Measurements from ENCODE around the gene CORIN.
"Not testable (repeated sequence)": the region's sequence is repeated elsewhere in the genome, so short reads cannot be mapped to it uniquely, and the experiment has no call there.

Gene CORIN

DNA sequence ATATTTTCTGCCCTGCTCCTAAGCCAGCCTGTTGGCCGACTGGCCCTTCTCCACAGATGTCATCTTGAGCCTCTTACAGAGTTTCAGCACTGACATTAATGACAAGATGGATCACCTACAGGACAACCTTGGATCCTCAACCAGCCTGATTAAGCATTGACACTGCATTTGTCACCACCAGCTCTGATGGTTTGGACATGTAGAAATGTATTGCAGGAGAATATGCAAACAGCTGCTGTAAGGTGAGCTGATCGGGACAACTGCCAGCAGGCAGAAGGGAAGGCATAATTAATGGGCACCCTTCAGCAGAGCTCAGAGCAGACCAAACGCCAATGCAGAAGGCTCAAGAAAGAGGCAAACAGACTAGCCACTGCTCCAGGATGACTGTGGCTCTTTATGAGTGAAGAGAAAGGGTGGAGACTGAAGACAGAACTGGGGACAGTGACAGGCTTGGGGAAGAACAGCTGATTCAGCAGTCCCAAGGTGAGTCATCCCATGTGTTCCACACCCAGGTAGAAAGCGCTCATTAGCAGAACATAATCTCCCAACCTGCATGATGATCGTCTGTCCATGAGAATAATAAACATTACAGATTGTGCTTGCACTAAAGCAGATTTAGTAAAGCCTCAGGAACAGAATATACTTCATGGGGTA lies 6.7 kb downstream of the CORIN start:
- DNase-seq: no peak

DNA sequence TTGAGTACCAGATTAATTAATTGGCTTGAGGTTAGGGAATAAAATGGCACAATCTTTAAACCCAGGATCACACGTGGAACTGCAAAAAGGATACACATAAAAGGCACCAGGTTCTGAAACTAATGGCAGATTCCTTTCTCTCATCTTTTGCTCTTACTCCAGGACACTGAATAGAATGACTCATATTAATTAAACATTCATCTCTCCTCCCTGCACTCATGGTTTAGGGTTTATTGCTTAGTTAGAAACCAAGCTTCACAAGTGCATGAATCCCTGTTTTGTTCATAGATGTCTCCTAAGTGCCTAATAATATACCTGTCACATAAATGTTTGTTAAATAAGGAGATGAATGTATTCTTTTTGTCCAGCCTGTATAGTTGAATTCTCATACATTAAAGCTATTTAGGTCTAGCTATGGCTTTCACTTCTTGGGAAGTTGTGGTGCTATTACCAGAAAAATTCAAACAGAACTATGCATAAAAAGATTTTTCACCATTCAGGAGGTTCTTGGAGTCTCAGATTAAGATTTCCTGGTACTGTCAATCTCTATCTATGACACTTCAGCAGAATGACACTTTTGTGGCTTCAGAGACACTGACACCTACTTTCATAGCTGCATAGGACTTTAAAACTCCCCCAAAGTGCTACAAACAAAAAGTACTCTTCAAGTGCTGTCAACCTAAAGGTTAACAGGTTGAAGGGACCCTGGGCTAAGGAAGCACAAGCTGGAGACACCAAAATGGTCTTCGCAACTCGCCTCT lies 7.4 kb downstream of the CORIN start:
- DNase-seq: no peak

DNA sequence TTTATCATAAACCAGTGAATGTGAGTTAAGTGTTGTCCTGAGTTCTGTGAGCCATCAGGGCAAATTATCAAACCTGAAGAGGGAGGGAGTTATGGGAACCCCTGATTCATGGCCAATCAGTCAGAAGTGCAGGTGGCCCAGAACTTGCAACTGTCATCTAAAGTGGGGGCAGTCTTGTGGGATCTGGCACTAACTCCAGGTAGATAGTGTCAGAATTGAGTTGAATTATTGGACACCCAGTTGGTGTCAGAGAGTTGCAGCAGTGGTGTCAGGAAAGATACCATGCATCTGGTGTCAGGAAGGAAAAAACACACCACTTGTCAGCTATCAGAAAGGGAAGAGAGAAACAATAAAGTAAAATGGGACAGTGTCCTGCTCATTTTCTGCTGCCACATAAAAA lies 8.4 kb downstream of the CORIN start:
- DNase-seq: no peak

DNA sequence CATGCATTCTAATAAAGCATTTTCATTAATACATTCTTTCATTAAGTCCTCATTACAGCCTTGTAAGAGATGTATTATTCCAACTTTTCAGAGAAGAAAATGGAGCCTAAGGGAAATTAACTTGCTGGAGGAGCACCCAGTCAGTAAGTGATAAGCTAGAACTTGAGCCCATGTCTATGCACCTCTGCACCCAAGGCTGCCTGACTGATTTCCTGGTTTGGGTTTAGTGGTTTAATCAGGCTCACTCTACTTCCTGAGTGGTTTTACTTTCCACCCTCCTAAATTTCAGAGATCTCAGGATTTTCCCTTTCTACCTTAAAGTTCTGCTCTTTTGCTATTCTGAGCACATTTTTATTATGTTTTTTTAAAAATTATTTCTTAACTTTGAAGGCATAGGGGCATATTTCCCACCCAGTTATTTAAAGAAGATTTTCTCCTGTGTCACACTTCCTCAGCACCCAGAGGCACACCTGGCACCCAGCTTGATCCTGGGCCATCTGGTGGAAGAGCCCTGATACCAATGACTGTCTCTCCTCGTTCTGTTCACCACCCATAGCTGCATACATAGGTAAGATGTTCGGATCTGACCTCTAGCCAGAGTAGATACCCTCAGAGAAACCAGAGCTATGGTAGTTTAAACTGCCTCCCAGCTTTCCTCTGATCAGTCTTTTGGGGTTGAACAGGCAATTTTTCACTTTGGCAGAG lies 10.4 kb downstream of the CORIN start:
- DNase-seq: no peak

DNA sequence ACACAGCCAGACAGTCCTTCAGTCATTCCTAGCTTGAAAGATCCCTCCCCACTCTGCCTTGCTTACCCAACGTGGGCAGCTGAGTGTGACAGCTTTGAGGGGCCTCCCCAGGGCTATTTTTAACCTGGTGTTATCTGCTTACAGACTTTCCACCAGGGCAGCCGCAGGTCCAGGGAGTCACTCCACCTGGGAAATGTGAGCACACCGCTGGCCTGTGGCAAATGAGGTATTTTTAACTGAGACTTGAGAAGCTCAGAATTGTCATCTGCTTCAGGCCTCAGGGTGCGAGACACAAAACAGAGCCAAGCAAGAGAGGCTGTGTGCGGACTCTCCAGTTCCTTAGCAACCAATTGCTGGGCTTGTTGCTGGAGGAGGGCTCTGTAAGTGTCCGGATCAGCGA lies 13.0 kb downstream of the CORIN start:
- no peak for DNase-seq

DNA sequence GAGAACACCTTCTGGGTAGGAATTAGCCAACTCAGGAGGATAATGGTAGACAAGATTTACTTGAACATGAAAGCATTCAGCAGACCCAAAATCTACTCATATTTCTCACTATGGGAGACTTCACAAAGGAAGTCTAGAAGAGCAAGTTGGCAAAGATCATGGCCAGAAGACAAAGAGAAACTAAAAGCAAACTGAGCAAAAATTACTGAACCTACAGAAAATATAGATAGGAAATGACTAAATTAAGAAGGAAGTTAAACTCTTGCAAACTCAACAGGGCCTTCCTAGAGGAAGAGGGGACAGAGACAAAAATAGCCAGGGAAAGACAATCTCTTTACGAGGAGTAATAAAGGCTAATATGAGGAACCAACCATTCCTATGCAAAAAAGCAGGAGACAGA lies 18.7 kb downstream of the CORIN start:
- no peak for DNase-seq

DNA sequence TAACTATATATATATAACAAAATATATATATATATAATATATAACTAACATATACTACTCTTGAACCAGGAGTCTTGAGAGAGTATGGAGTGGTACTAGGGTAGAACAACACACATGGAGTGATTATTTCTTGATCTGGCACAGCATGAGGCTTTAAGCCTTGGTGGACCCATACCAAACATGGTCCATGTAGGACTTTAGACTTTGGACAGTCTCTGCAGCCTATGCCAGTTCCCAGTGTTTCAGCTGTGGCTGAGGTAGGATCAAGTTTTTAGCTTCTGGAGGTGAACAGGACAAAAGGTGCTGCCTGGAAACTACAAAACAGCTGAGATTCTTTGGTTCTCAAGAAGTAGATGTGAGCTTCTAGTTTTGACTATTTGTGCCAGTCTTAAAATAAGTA lies 20.6 kb downstream of the CORIN start:
- no peak for DNase-seq

DNA sequence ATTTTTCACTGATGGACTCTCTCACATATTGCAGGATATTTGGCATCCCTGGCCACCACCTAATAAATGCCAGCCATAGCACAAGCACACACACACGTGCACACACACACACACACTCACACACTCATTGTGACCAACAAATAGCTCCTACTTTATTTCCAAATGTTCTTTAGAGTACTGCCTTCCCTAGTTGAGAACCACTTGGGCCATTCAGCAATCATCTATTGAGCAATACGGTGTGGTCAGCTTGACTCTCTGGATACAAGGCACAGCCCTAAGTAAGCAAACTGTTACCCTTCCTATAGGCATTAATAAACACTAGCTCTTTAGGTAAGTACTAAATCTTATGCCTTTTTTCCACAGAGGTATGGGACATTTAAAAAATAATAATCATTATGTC lies 21.1 kb downstream of the CORIN start:
- no peak for DNase-seq

DNA sequence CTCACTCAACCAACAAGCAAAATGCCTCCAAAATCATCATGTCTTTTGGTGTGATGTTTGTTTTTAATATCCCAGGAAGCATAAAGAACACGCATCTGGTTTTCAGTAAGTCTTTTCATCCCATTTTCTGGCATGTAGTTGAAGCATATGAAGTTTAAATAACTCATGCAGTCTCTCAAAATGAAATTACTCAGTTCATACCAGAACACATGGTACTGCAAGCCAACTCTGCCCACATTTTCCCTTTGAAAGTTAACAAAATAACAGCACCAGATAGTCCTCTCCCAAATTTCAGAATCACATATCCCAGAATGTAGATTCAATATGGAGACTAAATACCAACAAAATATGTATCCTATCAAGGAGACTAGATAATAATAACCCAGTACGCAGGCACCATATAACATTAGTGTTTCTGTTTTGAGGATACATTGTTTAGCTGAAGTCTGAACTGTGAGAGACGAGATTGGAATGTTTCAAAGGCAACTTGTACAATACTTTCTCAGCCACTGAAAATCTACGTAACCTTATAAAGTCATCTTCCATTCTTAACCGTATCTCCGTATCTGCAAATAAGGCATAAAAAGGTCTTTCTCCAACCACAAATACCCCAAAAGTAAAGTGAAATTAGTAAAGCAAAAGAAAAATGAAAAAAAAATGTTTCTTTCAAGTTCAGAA lies 23.1 kb downstream of the CORIN start:
- peak; percentile 83 for DNase-seq

DNA sequence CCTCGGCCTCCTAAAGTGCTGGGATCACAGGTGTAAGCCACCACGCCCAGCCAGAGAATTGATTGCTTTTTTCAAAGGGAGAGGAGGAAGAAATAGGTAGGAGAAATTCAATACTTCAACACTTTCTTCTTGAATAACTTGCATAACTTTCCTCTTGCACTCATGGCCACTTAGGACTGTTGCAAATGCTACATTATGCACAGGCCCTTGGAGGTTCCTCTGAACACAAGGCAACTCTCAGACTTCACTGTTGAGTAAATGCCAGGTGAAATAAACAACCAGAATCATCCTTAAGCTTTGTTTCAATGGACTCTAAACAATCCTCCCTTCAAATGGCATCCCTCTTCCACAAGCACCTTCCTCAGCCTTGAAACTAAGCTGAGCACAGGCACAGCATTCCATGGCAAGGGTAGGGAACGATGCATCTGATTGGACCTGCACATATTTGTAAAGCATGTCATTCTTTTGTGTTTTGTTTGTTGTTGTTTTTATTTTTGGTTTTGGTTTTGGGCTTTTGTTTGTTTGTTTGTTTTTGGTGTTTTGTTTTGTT lies 28.1 kb downstream of the CORIN start:
- no peak for DNase-seq

DNA sequence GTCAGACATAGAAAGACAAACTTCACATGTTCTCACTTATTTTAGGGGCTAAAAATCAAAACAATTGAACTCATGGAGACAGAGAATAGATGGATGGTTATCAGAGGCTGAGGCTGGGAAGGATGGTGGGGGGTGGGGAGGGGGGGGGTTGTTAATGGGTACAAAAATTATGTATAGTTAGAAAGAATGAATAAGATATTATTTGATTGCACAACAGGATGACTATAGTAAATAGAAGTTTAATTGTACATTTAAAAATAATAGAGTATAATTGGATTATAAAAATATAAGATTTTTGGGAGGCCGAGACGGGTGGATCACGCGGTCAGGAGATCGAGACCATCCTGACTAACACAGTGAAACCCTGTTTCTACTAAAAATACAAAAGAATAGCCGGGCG lies 33.3 kb downstream of the CORIN start:
- no peak for DNase-seq

DNA sequence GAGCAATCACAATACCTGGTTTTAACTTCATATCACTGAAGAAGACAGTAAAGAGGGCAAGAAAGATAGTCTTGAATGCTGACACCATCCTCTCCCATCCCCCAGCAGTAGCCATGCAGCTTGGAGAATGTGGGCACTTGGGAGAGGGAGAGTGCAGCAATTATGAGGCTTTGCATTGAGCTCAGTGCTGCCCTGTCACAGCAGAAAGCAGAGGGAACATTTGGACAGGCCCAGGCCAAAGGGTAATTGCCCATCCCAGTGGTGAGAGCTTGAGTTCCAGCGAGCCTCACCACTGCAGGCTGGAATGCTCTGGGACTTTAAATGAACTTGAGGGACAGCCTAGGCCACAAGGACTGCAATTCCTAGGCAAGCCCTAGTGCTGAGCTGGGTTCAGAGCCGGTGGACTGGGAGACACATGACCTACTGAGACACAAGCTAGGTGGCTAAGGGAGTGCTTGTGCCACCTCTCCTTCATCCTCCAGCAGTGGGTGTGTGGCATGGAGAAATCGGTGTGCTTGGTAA lies 36.3 kb downstream of the CORIN start:
- DNase-seq: no peak

DNA sequence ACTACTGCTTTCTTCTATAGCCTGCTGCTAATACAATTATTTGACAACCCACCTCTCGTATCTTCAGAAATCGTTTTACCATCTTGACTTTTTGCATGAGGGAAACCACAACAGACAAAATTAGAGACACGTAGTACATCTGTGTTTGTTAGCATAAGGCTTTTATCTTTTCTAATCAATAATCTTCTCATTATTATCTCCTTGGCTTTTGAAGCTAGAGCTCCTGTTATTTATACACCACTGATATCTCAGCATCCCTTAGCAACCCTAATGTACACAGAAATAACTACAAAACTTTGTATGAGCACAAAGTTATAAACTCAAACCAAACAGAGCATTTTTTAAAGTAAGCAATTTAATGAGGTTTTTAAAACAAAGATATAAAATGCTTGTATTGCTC lies 39.7 kb downstream of the CORIN start:
- DNase-seq: no peak

DNA sequence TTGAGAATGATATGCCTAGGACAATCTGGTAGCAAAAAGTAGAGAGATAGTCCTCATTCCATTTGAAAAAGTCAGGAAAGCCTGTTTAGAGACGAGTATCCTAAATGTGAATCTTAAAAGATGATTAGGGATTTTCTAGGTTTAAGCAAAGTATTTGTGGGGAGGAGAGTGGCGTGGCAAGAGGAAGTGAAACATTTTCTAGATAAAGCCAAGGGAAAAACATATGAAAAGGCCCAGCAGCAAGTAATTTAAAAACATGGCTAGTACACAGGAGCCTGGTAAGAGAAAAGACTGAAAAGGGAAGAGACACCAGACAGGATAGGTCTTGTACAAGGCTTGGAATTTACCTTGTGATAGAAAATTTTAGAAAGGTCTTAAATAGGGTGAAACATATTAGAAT lies 45.9 kb downstream of the CORIN start:
- DNase-seq: no peak

DNA sequence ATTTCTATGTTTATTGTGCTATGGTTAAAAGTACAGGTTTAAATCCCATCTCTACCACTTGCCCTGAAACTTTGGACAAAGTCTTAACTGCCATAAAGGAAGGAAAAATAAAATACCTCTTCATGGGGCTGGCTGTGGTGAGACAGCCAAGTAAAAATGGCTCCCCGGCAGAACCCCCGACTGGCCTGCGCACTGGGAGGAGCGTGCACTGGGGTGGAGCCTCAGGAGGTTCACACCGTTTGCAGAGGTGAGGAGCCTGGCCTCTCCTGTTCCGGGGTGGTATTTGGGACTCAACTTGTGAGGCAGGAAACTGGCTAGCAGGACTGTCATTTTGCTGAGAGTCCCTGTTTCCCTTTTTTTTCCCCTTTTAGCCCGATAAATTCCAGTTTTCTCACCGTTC lies 47.8 kb downstream of the CORIN start:
- DNase-seq: no peak

DNA sequence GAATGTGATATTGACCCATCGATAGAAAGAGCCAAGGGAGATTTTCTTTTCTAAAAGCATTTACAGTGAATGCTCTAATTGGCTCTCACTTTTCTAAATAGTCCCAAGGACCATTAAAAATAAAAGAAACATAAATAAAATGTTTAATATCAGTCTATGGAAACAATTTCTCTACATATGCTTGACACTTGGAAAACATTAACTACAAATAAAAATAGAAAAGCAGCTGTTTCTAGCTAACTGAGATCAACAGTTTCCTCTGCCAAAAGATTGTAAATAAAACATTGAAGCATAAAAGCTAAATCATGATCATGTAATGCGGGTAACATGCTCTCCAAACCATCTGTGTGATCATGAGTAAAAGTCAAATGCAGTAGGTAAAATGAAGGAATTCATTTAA lies 49.7 kb downstream of the CORIN start:
- DNase-seq: no peak

DNA sequence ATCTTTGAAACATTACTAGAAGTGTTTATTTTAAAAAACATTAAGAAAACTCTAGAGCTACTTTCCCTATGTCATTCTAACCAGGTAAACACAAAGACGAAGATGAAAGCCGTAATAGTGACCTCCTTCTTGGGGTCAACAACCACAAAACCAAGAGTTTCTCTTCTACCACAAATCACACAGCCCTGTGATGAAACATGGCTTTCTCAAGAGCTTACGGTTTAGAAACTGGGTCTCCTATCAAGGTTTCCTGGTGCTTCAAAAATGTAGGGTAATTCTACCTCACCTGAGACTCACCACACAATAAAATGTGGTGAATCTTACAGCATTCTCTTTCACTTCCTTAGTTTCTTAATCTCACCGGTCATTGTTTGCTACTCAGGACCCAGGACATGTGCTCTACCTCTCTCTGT lies 50.9 kb downstream of the CORIN start:
- DNase-seq: no peak

DNA sequence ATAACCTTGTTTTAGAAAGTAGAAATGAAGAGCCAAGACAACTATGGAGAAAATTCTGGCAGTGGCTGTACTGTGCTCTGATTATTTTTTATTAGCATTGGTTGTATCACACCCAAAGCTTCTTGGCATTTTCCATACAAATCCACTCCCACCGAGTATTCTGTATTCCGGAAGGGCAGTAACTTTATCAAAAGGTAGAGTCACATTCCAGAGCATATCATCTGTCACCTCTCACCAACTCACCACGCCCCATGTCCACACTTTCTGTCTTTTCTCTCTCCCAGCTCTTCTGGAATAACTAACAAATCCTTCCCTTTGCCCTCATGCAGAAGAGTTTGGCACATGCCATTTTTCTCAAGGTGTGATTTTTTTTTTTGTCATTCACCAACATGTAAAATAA lies 52.7 kb downstream of the CORIN start:
- DNase-seq: no peak

DNA sequence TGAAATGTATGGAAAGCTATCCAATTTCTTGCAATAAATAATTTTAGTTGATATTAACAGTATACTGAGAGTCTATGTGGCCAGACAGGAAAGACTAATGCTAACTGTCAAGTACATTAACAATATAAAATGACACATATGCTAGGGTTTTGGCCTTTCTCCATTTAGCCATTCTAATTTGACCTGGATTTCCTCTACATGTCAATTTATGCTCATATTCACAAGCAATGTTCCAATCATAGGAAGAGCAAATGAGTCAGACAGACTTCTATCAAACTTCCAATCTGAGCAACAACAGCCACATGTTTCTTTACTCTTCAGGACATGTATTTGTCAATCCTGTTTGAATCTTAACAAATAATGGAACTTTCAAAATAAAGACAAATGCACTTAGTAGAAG lies 53.6 kb downstream of the CORIN start:
- no peak for DNase-seq

DNA sequence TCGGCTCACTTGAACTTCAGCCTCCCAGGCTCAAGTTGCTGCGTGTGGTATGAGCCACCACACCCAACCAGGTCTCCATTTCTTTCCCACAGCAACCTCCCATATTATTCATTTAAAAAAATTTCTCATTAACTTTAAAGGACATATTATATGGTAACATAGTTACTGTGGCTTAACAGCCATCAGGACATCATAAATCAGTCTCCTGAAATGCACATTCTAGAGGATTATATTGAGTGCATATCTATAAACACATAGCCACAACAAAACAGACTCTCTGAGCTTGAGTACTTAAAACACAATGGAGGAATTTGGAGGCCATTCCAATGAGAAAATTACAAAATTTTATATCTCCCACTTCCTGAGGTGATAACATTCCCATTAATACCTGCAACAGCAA lies 61.5 kb downstream of the CORIN start:
- no peak for DNase-seq

DNA sequence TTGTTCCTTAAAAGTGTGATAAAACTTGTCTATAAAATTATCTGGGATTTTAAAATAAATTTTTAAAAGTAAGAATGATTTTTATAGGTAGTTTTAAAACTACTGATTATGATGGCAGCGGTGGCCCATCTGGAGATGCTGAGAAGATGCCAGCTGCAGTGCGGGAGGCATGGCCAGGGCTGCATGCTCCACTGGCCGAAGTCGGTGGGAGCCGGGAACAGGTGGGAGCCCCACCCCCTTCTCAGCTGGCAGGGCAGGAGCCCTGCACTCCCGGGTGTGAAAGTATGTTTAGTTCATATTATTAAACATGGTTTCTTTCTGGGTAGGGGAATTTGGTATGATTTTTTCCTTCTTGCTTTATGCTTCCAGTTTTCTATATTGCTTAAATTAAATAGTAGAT lies 63.8 kb downstream of the CORIN start:
- no peak for DNase-seq

DNA sequence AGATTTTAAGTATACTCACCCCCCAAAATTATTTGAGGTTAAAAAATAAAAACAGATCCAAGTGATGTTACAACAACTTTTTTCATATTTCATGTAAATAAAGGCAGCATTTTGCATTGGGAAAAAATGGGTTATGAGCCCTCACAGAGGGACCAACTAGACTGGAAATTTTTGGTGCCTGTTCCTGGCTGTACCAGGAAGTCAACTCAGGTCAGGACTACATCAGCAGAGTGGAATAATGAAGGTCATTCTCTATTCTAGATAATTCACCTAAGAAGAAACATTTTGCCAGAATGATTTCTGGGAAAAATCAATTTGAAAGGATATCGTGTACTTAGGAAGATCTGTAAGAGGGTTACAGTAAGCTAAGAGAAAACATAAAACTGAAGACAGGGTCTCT lies 66.8 kb downstream of the CORIN start:
- no peak for DNase-seq

DNA sequence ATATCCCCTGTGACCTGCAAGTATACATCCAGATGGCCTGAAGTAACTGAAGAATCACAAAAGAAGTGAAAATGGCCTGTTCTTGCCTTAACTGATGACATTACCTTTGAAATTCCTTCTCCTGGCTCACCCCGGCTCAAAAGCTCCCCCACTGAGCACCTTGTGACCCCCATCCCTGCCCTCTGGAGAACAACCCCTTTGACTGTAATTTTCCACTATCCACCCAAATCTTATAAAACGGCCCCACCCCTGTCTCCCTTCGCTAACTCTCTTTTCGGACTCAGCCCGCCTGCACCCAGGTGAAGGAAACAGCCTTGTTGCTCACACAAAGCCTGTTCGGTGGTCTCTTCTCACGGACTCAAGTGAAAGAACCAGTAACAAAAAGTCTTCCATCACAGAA lies 69.9 kb downstream of the CORIN start:
- not testable (repeated sequence) for DNase-seq

Measured in fibroblast of skin of abdomen (primary cell).